Renal cortex interstitium (tissue), 15 donors: Measurements from ENCODE around the gene TGOLN2. TPM values are rescaled to one million over a fixed set of nuclear protein-coding genes. Genes with fewer than 3 reads are reported as not detected.
"Not testable (repeated sequence)": the region's sequence is repeated elsewhere in the genome, so short reads cannot be mapped to it uniquely, and the experiment has no call there.

Experiments used
- DNase-seq, 11 donors: peaks; one replicate each; pipeline ENCODE4 v3.0.0-alpha.2; 2013; ENCODE audit warnings: low read depth in 9 of 11, low spot score in 4 of 11; ENCODE audit errors: extremely low read depth in 1 of 11
- long read RNA-seq, 16 experiments: transcript quantifications; one replicate each; lab custom pipeline, GENCODE V29; 2026
- polyA plus RNA-seq, 3 donors: library from polyadenylated mRNA; unstranded; fragments of 120-200 nt; gene quantifications; one replicate each; pipeline ENCODE4 v1.2.1, GENCODE V29; 2013; ENCODE audit not compliant: insufficient read length in 3 of 3

TGOLN2 gene
- polyA plus RNA-seq: 100 to 1,000 TPM; 110 to 139 (median 128) TPM
- long read RNA-seq, donor 1, full-length matches to known transcripts: 6 of 31 reads
- long read RNA-seq, donor 1, partial matches to known transcripts: 25 of 31 reads
- long read RNA-seq, donor 1, other reads (novel, unspliced or antisense): 0 of 31 reads
- long read RNA-seq, donor 2, full-length matches to known transcripts: 5 of 40 reads
- long read RNA-seq, donor 2, partial matches to known transcripts: 35 of 40 reads
- long read RNA-seq, donor 2, other reads (novel, unspliced or antisense): 0 of 40 reads
- long read RNA-seq, donor 3, full-length matches to known transcripts: 12 of 42 reads
- long read RNA-seq, donor 3, partial matches to known transcripts: 30 of 42 reads
- long read RNA-seq, donor 3, other reads (novel, unspliced or antisense): 0 of 42 reads
- long read RNA-seq, donor 4, full-length matches to known transcripts: 8 of 23 reads
- long read RNA-seq, donor 4, partial matches to known transcripts: 15 of 23 reads
- long read RNA-seq, donor 4, other reads (novel, unspliced or antisense): 0 of 23 reads
- long read RNA-seq, donor 5: 0 reads
- long read RNA-seq, donor 6, full-length matches to known transcripts: 9 of 50 reads
- long read RNA-seq, donor 6, partial matches to known transcripts: 41 of 50 reads
- long read RNA-seq, donor 6, other reads (novel, unspliced or antisense): 0 of 50 reads
- long read RNA-seq, donor 7, full-length matches to known transcripts: 8 of 61 reads
- long read RNA-seq, donor 7, partial matches to known transcripts: 53 of 61 reads
- long read RNA-seq, donor 7, other reads (novel, unspliced or antisense): 0 of 61 reads
- long read RNA-seq, donor 8, full-length matches to known transcripts: 13 of 121 reads
- long read RNA-seq, donor 8, partial matches to known transcripts: 108 of 121 reads
- long read RNA-seq, donor 8, other reads (novel, unspliced or antisense): 0 of 121 reads
- long read RNA-seq, donor 9, full-length matches to known transcripts: 14 of 33 reads
- long read RNA-seq, donor 9, partial matches to known transcripts: 19 of 33 reads
- long read RNA-seq, donor 9, other reads (novel, unspliced or antisense): 0 of 33 reads
- long read RNA-seq, donor 10, full-length matches to known transcripts: 9 of 53 reads
- long read RNA-seq, donor 10, partial matches to known transcripts: 44 of 53 reads
- long read RNA-seq, donor 10, other reads (novel, unspliced or antisense): 0 of 53 reads
- long read RNA-seq, donor 11, full-length matches to known transcripts: 4 of 23 reads
- long read RNA-seq, donor 11, partial matches to known transcripts: 19 of 23 reads
- long read RNA-seq, donor 11, other reads (novel, unspliced or antisense): 0 of 23 reads
- long read RNA-seq, donor 12, full-length matches to known transcripts: 2 of 10 reads
- long read RNA-seq, donor 12, partial matches to known transcripts: 8 of 10 reads
- long read RNA-seq, donor 12, other reads (novel, unspliced or antisense): 0 of 10 reads
- long read RNA-seq, donor 13, full-length matches to known transcripts: 10 of 75 reads
- long read RNA-seq, donor 13, partial matches to known transcripts: 65 of 75 reads
- long read RNA-seq, donor 13, other reads (novel, unspliced or antisense): 0 of 75 reads
- long read RNA-seq, donor 14, full-length matches to known transcripts: 8 of 17 reads
- long read RNA-seq, donor 14, partial matches to known transcripts: 9 of 17 reads
- long read RNA-seq, donor 14, other reads (novel, unspliced or antisense): 0 of 17 reads
- long read RNA-seq, donor 15, full-length matches to known transcripts: 3 of 14 reads
- long read RNA-seq, donor 15, partial matches to known transcripts: 11 of 14 reads
- long read RNA-seq, donor 15, other reads (novel, unspliced or antisense): 0 of 14 reads
- long read RNA-seq, donor 16, full-length matches to known transcripts: 23 of 75 reads
- long read RNA-seq, donor 16, partial matches to known transcripts: 52 of 75 reads
- long read RNA-seq, donor 16, other reads (novel, unspliced or antisense): 0 of 75 reads

- DNase-seq: peak; percentile 76 to 93 (median 87)
Measured at GRCh38 chr2:85327822-85328617, at the start of gene TGOLN2. Gene TGOLN2 (minus strand): TSS chr2:85327989. CDS start chr2:85327962, 27 bp downstream.

- no peak for DNase-seq
Measured at GRCh38 chr2:85377083-85377482, 49.3 kb upstream of the TGOLN2 start.

- no peak for DNase-seq
Measured at GRCh38 chr2:85376291-85377065, 48.7 kb upstream of the TGOLN2 start.

- DNase-seq: no peak
Measured at GRCh38 chr2:85371045-85371444, 43.3 kb upstream of the TGOLN2 start.

GRCh38 chr2:85369500-85369899 lies 41.7 kb upstream of the TGOLN2 start:
- DNase-seq: no peak

GRCh38 chr2:85368921-85369320 lies 41.1 kb upstream of the TGOLN2 start:
- DNase-seq: no peak

- DNase-seq: no peak
Measured at GRCh38 chr2:85367180-85367579, 39.4 kb upstream of the TGOLN2 start.

- not testable (repeated sequence) for DNase-seq
Measured at GRCh38 chr2:85362653-85363387, 35.0 kb upstream of the TGOLN2 start.

GRCh38 chr2:85357736-85358135 lies 29.9 kb upstream of the TGOLN2 start:
- DNase-seq: no peak

- no peak for DNase-seq
Measured at GRCh38 chr2:85356186-85356585, 28.4 kb upstream of the TGOLN2 start.

- no peak for DNase-seq
Measured at GRCh38 chr2:85355521-85355920, 27.7 kb upstream of the TGOLN2 start.

GRCh38 chr2:85355073-85355410 lies 27.3 kb upstream of the TGOLN2 start:
- DNase-seq: no peak

- DNase-seq: peak; percentile 97 to 100 (median 99)
Measured at GRCh38 chr2:85354286-85355072, 26.7 kb upstream of the TGOLN2 start, which contains the start of the genes ELMOD3 and RETSAT. Gene ELMOD3 (plus strand): TSS chr2:85354769. CDS start chr2:85357199, 2,430 bp downstream. Gene RETSAT (minus strand): TSS chr2:85354528. CDS start chr2:85354507, 21 bp downstream.

GRCh38 chr2:85353876-85354285 lies 26.1 kb upstream of the TGOLN2 start:
- no peak for DNase-seq

- DNase-seq: no peak
Measured at GRCh38 chr2:85347599-85347998, 19.8 kb upstream of the TGOLN2 start.
